GM23338 (cell line): ENCODE data around the gene AFAP1L1. TPM values are rescaled to one million over a fixed set of nuclear protein-coding genes. Genes with fewer than 3 reads are reported as not detected.
A peak's percentile ranks its signal among the peaks of the same experiment; 100 is the strongest.

Source experiments
- ATAC-seq: fragments of 200-7000 bp; cut with Tn5 transposase; 3 replicates; pipeline ENCODE4 v1.9.1; 2020
- DNase-seq: peaks from one replicate; pipeline ENCODE4 v3.0.0-alpha.2; 2015; ENCODE audit warnings: low spot score
- H2AFZ ChIP-seq: fragments of 200-600 bp; sonication (generic); 2 replicates; pipeline ENCODE4 v1.8.0; 2016; ENCODE audit warnings: antibody characterized with exemption, mild to moderate bottlenecking, moderate library complexity
- H3F3A ChIP-seq: fragments of 200-600 bp; sonication (generic); replicated peaks from 2 replicates; pipeline ENCODE4 v1.8.0; 2017; ENCODE audit warnings: antibody characterized with exemption, mixed run types, low read depth
- H3K27ac ChIP-seq: fragments of 200-600 bp; sonication (generic); 2 replicates; pipeline ENCODE4 v1.6.1; 2016; ENCODE audit warnings: low read depth
- H3K27me3 ChIP-seq: fragments of 200-600 bp; sonication (generic); 2 replicates; pipeline ENCODE4 v1.8.0; 2016; ENCODE audit warnings: mild to moderate bottlenecking, mixed run types, moderate library complexity; ENCODE audit not compliant: insufficient read depth
- H3K36me3 ChIP-seq: fragments of 200-600 bp; sonication (generic); 2 replicates; pipeline ENCODE4 v1.8.0; 2016; ENCODE audit warnings: mild to moderate bottlenecking; ENCODE audit not compliant: insufficient read depth
- H3K4me1 ChIP-seq: fragments of 200-600 bp; sonication (generic); 2 replicates; pipeline ENCODE4 v1.8.0; 2016; ENCODE audit warnings: mild to moderate bottlenecking, moderate library complexity; ENCODE audit not compliant: insufficient read depth
- H3K4me2 ChIP-seq: fragments of 200-600 bp; sonication (generic); 2 replicates; pipeline ENCODE4 v1.7.1; 2017; ENCODE audit warnings: mixed run types
- H3K4me3 ChIP-seq: fragments of 200-600 bp; sonication (generic); 2 replicates; pipeline ENCODE4 v1.6.1; 2016; ENCODE audit warnings: mixed run types
- H3K79me2 ChIP-seq: fragments of 200-600 bp; sonication (generic); replicated peaks from 2 replicates; pipeline ENCODE4 v1.8.0; 2017; ENCODE audit warnings: mild to moderate bottlenecking; ENCODE audit not compliant: insufficient read depth
- H3K9me2 ChIP-seq: fragments of 200-600 bp; sonication (generic); 2 replicates; pipeline ENCODE4 v1.8.0; 2017; ENCODE audit not compliant: insufficient read depth
- H4K20me1 ChIP-seq: fragments of 200-600 bp; sonication (generic); replicated peaks from 2 replicates; pipeline ENCODE4 v1.8.0; 2017; ENCODE audit warnings: mild to moderate bottlenecking; ENCODE audit not compliant: insufficient read depth
- H3K27ac Mint-ChIP-seq: 2 replicates; pipeline ENCODE4 v1.8.0; 2020; ENCODE audit warnings: inconsistent platforms, mild to moderate bottlenecking, moderate library complexity, mixed read lengths
- H3K27me3 Mint-ChIP-seq: 3 replicates; pipeline ENCODE4 v1.8.0; 2022; ENCODE audit warnings: low read depth, mild to moderate bottlenecking, moderate library complexity, mixed read lengths, inconsistent platforms; ENCODE audit not compliant: insufficient read depth, poor library complexity
- H3K36me3 Mint-ChIP-seq: 3 replicates; pipeline ENCODE4 v1.8.0; 2021; ENCODE audit warnings: low read depth, mild to moderate bottlenecking, inconsistent platforms, moderate library complexity, mixed read lengths
- H3K4me1 Mint-ChIP-seq: 3 replicates; pipeline ENCODE4 v1.8.0; 2020; ENCODE audit warnings: mild to moderate bottlenecking, inconsistent platforms, mixed read lengths
- H3K4me3 Mint-ChIP-seq: 3 replicates; pipeline ENCODE4 v1.8.0; 2021; ENCODE audit warnings: moderate library complexity, mild to moderate bottlenecking, inconsistent platforms, mixed read lengths
- H3K9me3 Mint-ChIP-seq: 3 replicates; pipeline ENCODE4 v1.8.0; 2020; ENCODE audit warnings: moderate library complexity, mild to moderate bottlenecking, inconsistent platforms, mixed read lengths
- CTCF ChIP-seq, 2 experiments: fragments of 200-600 bp in 1 of 2; sonication (generic) in 1 of 2; conservative IDR thresholded peaks; 2 replicates each; pipeline versions ENCODE4 v1.5.1 to v1.6.1; 2016 to 2017; ENCODE audit warnings: antibody characterized with exemption in 2 of 2, low read depth in 2 of 2, mild to moderate bottlenecking in 2 of 2, moderate library complexity in 1 of 2
- EZH2 ChIP-seq: fragments of 200-600 bp; sonication (generic); IDR thresholded peaks from one replicate; pipeline ENCODE4 v1.8.0; 2017; ENCODE audit warnings: antibody characterized with exemption, mild to moderate bottlenecking, low read depth; ENCODE audit not compliant: unreplicated experiment
- JUNB ChIP-seq: IDR thresholded peaks from one replicate; pipeline ENCODE4 v1.6.1; 2016; ENCODE audit warnings: antibody characterized with exemption; ENCODE audit not compliant: unreplicated experiment
- NANOG ChIP-seq: IDR thresholded peaks from 2 replicates; pipeline ENCODE4 v1.6.1; 2016; ENCODE audit warnings: antibody characterized with exemption, borderline replicate concordance
- STAT1 ChIP-seq: IDR thresholded peaks from one replicate; pipeline ENCODE4 v1.6.1; 2016; ENCODE audit warnings: antibody characterized with exemption; ENCODE audit not compliant: unreplicated experiment
- ZNF114 ChIP-seq: fragments of 250-450 bp; sonication (Bioruptor Pico); IDR thresholded peaks from 2 replicates; pipeline ENCODE4 v1.5.0; 2020; ENCODE audit warnings: mild to moderate bottlenecking, moderate library complexity
- ZNF462 ChIP-seq: fragments of 250-450 bp; sonication (Bioruptor Pico); IDR thresholded peaks from 2 replicates; pipeline ENCODE4 v1.5.0; 2020; ENCODE audit warnings: mild to moderate bottlenecking, moderate library complexity
- polyA plus RNA-seq: library from polyadenylated mRNA; unstranded; fragments of >200 nt; fragmentation: Nextera tagmentation; extraction: Ambion mirVana; gene quantifications from 2 replicates; pipeline ENCODE4 v1.2.1, GENCODE V29; 2016
- total RNA-seq: library from RNA; depleted of rRNA; stranded (reverse); fragments of >200 nt; shearing (Covaris generic); gene quantifications from 2 replicates; pipeline ENCODE4 v1.2.3, GENCODE V29; 2014

AFAP1L1 gene
- total and polyA plus RNA-seq, 2 experiments from 2014 or later = 3.2 to 5.7 TPM

- Mint-ChIP-seq H3K4me1 (peaks cover 9% of the 10 kb centered on the region), H3K36me3 (no peaks in the 10 kb centered on the region), H3K27ac (peak overlapping the region; percentile 85), H3K27me3 (no peaks in the 10 kb centered on the region), H3K4me3 (no peak overlapping the region), H3K9me3 (no peaks in the 10 kb centered on the region)
- H3K9me2 ChIP-seq = no peaks in the 10 kb centered on the region
- H3K4me3 ChIP-seq = no peak overlapping the region
- peak; percentile 70 for ATAC-seq
- H2AFZ ChIP-seq = peak overlapping the region; percentile 1; the same call in 1 of the 2 replicates
- DNase-seq = peak; percentile 56
- H3K4me1 ChIP-seq = no peaks in the 10 kb centered on the region
- H3K27me3 ChIP-seq = no peaks in the 10 kb centered on the region
- no peaks in the 10 kb centered on the region for H3K36me3 ChIP-seq
- H4K20me1 ChIP-seq = no peaks in the 10 kb centered on the region
- H3K27ac ChIP-seq = no peak overlapping the region
- H3F3A ChIP-seq = no peaks in the 10 kb centered on the region
- no peaks in the 10 kb centered on the region for H3K79me2 ChIP-seq
- no peak for TF ChIP-seq ZNF462 (CRISPR knock-in tag)
- TF ChIP-seq CTCF (conservative IDR thresholded peaks at IDR 0.05; ENCODE audit: low read depth in 2 of 2) = peak; percentile 76 to 80
- H3K4me2 ChIP-seq = no peak overlapping the region
Measured at GRCh38 chr5:149317281-149318048, 45.8 kb downstream of the AFAP1L1 start.

DNA sequence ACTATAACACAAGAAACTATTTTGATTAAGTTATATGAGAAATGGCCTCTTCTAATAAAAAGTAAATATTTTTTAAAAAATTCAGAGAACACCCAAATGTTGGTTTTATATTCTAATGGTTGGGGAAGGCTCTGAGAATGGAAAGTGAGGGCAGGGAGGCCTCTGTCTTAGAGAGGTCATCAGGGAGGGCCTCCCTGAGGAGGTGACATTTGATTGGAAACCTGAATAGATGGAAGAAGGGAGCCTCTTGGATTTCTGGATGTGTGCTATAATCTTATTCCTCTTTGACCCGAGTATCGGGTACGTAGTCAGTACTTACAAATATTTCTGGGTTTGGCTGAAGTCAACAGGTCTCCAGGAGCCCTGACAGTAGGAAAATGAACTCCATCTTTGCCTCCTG is 47.5 kb downstream of the AFAP1L1 start:
- no peaks in the 10 kb centered on the region for H3K9me3 Mint-ChIP-seq
- H3K27me3 ChIP-seq = no peaks in the 10 kb centered on the region
- no peak for TF ChIP-seq STAT1
- no peak for TF ChIP-seq NANOG
- TF ChIP-seq ZNF114 (CRISPR knock-in tag) = no peak
- TF ChIP-seq EZH2 = no peak
- no peak for TF ChIP-seq JUNB

More for the DNA sequence above, 47.5 kb downstream of the AFAP1L1 start:
- Histone ChIP-seq H3K36me3 (no peaks in the 10 kb centered on the region), H3F3A (no peaks in the 10 kb centered on the region), H3K4me1 (no peaks in the 10 kb centered on the region), H2AFZ (no peak overlapping the region), H3K27ac (no peak overlapping the region), H3K9me2 (no peaks in the 10 kb centered on the region), H3K79me2 (no peaks in the 10 kb centered on the region), H3K4me2 (no peak overlapping the region), H3K4me3 (no peak overlapping the region), H4K20me1 (no peaks in the 10 kb centered on the region)
- no peak overlapping the region for H3K4me3 Mint-ChIP-seq
- H3K36me3 Mint-ChIP-seq = no peaks in the 10 kb centered on the region
- ATAC-seq = no peak
- peaks cover 14% of the 10 kb centered on the region for H3K4me1 Mint-ChIP-seq
- H3K27me3 Mint-ChIP-seq = no peaks in the 10 kb centered on the region
- no peak for DNase-seq
- H3K27ac Mint-ChIP-seq = no peak overlapping the region
